Breast epithelium (tissue), 3 donors: ENCODE data around the gene PTPRM.

Experiments
- CTCF ChIP-seq, 3 donors: fragments of 450-650 bp; IDR thresholded peaks; one replicate each; pipeline ENCODE4 v1.5.1; 2016 to 2017; ENCODE audit warnings: antibody characterized with exemption in 3 of 3, mild to moderate bottlenecking in 3 of 3, moderate library complexity in 3 of 3
- POLR2AphosphoS5 ChIP-seq, 3 donors: sonication (generic); formaldehyde crosslinking; IDR thresholded peaks; one replicate each; pipeline ENCODE4 v1.6.1; 2017; ENCODE audit warnings: antibody characterized with exemption in 3 of 3

GRCh38 chr18:8097927-8098326 lies 530.8 kb downstream of the PTPRM start:
- no peak for TF ChIP-seq CTCF (IDR thresholded peaks at IDR 0.05)
- no peak for TF ChIP-seq POLR2AphosphoS5 (IDR thresholded peaks at IDR 0.05)
